Brain pericyte (primary cell): Measurements from ENCODE around the gene PROZ.
A peak's percentile ranks its signal among the peaks of the same experiment; 100 is the strongest.

ENCODE experiments used
- DNase-seq: peaks from one replicate; pipeline ENCODE4 v3.0.0-alpha.2; 2012; ENCODE audit warnings: low read depth, low spot score

Gene PROZ

DNA sequence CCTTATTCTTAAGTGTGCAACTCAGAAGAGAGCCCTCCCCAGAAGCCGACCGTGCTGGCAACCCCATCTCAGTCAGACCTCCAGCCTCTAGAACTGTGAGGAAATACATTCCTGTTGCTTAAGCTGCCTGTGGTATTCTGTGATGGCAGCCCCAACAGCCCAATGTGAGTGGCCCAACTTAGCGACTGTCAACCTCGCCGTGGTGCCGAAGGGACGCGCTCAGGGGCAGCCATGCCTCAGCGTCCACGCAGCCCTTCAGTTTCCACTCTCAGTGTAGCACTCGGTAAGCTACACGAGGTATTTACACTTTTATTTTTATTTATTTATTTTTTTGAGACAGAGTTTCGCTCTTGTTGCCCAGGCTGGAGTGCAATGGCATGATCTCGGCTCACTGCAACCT, 18.4 kb downstream of the PROZ start:
- no peak for DNase-seq

DNA sequence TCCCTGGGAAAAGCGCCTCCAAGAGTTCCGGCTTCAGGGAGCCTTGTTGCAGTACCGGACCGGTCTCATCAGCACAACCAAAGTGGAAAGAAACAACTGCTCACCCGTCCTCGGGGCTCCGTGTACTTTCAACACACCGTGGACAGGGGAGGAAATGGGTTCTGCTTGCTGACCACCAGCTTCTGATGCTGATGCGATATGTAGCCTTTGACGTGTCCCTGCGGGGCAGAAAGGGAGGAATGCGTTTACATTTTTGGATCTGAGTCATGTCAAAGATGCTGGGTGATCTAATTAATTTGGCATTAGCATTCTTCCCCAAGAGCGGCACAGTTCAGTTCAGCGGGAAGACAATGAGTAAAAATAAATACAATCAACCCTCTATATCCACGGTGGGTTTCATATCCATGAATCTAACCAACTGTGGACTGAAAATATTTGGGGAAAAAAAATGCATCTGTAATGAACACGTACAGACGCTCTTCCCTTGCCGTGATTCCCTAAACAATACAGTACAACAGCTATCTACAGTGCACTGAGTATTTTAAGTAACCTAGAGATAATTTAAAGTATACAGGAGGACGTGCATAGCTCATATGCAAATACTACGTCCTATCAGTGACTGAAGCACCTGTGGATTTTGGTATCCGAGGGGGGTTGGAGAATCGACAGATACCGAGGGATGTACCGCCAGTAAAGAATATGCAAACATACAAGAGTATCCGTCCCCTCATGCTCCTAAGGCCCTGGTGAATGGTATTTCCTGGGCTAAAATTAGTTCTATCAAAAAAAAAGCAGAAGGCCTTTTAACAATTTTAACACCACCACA, 19.8 kb downstream of the PROZ start:
- DNase-seq = peak; percentile 41

DNA sequence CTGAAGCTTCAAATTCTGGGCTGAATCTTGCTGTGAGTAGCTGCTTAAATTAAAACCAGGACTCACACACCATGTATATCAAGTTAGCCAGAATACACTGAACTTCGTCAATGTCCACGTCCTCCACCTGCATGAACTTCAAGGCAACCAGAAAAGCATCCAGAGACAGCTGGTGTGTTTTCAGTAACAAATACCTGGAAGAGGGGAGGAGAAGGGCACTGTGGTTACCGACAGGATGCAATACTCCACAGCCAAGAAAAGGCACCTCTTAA, 20.4 kb downstream of the PROZ start:
- DNase-seq = no peak

DNA sequence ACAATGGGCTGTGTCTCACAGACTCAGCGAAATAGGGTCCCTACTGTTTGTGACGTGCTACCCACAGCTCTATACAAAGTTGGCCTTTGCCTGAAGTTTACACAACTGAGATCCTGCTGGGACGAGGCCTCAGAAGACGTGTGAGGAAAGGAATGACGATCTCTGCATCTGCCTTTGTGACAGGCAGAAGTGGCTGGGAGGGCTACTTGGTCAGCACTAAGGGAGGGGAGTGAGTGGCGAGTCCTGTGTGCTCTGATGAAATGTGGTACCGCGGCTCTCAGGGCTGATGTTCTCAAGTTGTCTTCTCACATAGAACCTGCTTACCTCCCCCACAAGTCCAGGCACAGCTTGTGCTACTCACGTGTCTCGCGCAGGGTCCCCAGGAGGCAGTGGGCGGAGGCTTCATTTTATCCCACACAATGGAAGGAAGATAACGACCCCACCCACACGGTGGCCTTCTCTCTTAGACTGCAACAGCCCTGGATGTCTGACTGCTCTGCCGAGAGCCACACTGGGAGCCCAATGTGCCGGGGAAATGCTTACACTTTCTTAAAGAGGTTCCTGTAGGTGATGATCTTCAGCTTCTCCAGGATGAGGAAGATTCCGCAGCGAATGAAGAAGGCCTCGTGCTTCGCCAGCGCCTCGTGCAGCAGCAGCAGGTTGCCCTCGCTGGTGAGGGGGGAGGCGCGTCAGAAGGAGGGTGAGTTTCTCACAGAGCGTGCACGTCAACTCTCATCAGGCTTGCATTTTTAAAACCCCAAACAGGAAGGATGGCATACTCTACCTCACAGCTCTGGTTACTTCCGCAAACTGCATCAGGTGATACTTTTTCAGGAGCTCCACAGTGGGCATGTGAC, 21.2 kb downstream of the PROZ start:
- peak; percentile 97 for DNase-seq

DNA sequence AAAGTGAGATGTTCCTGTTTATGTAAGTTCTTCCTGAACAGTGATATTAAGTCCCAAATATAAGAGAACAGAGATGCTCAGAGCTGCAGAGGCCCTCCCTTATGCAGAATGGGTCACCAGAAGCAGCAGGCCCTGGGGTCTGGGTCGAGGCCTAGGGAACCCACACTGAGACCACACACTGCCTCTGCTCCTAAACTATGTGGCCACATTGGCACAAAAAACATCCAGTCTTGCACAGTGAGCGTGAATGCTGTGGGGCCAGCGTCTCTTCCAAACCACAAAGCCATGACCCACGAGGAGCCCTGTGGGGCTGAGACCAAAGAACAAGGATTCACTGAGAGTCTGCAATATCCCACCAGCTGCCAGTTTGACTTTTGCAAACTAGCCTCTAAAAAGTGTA, 23.6 kb downstream of the PROZ start:
- peak; percentile 92 for DNase-seq

DNA sequence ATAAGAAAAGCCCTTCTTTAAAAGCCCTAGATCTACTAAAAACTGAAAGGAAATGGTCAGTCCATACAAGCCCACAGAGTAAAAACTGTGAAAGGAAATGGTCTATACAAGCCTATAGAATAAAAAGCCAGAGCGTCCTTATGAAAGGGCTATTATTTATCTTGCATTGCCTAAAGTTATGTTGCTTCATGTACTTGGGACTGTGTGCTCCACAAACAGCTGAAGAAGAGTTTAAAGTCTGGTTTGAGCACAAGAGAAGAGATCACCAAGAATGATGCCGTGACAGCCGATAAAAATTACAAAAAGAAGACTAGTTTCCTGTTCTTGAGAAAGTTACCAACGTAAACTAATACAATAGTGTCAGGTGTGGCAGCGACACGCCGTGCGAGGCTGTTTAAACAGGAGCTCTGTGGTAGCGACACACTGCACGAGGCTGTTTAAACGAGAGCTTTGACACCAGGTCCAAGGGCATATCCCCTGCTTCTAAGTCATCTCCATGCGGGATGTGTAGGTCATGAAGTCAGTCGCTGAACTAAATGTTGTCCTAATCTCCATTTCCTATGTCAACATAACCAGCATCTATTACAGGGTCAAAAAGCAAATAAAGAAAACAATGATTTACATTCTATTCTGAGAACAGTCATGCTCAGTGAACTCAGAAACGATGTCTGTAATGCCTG, 25.1 kb downstream of the PROZ start:
- DNase-seq = peak; percentile 93

DNA sequence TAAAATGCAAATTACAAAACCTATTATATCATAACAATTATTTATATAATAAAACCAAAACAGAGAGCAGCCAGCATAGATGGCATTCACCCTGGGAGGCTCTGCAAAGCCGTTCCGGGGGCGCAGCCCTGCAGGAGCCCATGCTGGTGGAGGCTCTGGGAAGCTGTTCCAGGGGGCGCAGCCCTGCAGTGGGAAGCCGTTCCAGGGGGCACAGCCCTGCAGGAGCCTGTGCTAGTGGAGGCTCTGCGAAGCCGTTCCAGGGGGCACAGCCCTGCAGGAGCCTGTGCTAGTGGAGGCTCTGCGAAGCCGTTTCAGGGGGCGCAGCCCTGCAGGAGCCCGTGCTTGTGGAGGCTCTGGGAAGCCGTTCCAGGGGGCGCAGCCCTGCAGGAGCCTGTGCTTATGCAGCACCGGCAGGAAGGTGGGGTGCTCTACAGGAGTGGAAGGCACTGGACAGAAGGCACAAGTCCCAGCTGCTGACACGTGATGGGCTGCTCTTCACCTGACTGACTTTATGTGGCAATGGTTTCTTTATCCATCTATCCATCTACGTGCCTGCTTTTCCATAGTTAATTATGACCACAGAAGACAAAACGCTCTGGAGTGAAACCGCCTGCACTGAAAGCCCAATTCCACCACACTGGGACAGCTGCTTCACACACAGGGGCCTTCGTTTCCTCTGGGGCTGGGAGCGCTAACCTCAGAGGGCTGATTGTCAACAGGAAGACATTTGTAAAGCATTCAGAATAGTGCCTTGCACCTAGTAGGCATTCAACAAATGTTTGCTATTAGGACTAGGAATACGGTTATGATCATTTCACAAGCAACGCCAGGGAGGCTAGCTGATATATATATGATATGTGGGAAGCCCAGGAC, 26.4 kb downstream of the PROZ start:
- peak; percentile 71 for DNase-seq

DNA sequence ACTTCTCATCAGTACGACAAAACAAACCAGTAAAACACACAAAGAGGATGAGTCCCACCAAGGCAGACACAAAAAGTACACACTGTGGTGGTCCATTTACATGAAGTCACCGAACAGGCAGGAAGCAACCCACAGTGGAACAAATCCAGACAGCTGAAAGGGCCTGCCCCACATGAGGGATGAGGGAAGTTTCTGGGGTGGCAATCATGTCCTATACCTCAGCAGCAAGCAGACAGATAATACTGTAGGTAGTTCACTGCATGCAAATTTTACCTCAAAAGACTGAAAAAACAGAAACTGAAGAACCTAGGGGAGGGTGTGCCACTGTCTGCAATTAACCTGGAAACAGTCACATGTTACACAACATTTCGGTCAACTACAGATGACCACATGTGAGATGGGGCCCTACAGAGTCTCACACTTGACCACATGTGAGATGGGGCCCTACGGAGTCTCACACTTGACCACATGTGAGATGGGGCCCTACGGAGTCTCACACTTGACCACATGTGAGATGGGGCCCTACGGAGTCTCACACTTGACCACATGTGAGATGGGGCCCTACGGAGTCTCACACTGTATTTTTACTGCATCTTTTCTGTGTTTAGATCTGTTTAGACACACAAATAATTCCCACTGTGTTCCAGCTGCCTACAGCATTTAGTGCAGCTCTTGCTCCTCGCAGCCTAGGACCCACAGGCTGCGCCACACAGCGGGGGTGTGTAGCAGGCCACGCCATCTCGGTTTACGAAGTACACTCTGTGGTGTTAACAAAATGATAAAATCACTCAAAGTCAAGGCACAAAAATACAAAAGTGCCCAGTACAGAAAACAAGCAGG, 27.8 kb downstream of the PROZ start:
- DNase-seq = peak; percentile 27

DNA sequence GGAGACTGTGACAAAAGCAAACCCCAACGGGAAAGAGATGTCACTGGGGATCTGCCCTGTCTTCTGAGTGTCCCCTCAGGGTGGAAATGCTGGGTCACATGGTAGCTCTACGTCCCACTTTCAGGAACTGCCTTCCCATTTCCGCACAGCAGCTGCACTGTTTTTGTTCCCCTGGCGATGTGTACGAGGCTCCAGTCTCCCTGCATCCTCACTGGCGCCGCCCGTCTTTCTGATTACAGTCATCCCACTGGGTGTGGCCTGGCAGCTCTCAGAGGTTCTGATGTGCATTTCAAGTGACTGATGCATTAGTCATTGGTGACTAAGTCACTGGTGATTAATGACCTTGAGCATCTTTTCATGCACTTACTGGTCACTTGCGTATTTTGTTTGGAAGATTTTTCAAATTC, 28.8 kb downstream of the PROZ start:
- peak; percentile 90 for DNase-seq

DNA sequence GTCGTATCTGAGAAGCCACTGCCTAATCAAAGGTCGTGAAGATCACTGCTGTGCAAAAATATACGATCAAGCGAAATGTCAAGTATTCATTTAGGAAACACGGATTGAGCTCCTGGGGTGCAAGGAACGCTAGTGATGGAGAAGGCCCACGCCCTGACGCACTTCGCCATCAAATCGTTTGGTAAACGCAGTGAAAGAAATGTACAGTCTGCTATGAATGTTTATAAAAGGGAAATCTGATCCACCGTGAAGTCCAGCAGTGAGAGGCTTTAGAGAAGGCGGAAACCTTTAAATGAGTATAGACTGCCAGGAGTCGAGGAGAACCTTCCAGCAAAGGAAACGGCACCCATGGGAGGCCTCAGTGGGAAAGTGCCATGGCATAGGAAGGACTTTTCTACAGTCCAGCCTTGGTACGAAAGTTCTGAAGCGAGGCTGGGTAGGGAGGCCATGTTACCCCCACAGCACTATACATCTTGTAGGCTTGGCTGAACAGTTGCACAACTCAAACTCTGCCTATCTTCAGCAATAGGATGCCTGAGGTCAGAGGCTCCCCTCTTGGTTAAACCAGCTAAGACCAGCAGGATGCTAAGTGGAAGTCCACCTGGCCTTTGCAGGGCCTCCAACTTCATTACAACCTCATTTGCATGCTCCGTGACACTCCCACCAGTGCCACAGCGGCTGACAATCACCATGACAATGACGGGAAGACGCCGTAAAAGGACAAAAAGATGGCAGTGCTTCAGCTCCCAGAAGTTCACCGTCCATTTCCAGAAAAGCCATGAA, 29.6 kb downstream of the PROZ start:
- peak; percentile 84 for DNase-seq

DNA sequence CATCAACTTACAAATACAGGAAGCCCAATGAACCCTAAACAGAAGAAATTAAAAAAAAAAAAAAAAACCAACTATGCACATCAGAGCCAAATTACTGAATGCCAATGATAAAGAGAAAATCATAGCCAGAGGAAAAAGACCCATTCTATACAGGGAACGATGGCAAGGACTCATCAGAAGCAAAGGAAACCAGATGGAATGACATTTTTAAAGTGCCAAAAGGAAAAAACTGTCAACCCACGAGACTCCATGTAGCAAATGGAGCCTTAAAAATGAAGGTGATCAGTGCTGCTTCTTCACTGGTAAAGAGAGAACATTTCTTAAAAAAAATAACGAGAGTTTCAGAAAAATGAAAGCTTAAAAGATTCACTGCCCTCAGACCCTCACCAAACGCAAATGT, 31.7 kb downstream of the PROZ start:
- DNase-seq = no peak

DNA sequence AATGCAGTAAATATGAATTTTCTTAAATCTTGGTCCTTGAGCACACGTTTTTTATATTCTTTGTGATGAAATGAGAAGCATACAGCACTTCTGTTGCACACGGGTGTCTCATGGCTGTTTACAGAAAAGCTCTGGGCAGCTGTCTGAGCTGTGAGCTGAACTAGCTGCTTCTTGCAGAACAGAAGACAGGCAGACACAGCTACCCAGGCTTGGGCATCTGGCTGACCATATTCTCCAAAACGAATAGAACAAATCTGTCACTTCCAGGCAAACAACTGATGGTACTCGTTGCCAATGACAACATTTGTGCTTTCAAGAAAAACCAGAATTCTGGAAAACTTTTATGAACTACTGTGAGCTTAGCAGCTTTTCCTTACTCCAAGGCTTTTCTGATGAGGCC, 33.8 kb downstream of the PROZ start:
- no peak for DNase-seq

DNA sequence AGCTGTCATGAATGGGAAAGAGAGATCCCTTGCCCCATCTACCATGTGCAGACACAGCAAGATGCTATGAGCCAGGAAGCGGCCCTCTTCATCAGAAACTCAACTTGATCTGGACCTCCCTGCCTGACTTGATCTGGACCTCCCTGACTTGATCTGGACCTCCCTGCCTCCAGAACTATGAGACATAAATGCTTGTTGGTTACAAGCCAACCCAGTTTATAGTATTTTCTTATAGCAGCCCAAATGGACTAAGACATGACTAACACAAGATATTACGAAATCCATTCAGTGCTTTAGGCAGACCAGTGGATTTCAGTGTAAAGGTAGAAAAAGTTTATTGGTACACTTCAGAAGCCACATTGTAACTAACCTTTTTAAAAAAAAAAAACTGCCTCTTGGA, 34.5 kb downstream of the PROZ start:
- DNase-seq = no peak

DNA sequence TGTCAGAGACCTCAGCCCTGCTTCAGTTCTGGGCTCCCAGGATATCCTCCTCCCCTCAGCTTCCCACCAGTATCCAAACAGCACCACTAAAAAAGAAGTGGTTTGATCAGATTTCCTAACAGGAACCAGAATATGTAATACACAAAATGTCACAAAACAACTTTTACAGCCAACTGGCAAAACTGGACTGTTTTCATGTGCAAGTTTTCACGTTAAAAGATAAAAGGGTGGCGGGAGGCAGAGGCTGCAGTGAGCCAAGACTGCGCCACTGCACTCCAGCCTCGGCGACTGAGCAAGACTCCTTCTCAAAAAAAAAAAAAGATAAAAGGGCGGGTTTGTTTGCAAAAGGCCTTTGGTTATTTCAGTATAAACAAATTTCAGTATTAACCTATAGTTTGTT, 36.9 kb downstream of the PROZ start:
- no peak for DNase-seq

DNA sequence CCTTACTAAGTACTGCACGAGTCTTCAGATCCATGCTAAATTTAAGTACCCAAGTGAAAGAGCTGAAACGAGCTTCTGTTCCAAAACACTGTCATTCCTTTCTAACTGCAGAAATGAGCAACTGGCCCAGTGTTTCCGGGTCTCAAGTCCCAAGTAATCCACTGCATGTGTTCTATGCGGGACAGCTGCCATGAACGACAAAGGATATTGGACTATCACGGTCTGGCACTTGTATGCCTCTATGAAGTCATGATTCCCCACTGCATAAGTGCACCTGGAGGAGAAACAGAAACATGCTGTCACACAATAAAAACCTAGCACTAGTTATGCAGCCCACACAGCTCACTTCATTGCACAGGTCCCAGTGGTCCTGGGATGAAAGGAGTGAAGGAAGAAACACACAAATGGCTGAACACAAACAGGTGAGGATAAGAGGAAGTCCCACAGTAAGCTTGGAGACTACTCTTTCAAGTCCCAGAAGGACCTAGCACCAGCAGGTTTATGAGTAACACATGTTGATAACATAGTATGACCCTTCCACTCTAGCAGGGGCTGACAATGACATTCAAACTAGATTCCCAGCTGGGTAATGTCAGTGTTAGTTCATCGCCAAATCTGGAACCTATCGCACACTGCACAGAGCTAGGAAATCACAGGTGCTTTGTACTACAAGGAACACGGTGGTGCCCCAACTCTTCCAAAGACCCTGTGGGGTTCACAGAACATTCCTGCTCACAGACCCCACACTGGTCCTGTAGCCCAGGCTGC, 38.7 kb downstream of the PROZ start:
- DNase-seq = no peak

DNA sequence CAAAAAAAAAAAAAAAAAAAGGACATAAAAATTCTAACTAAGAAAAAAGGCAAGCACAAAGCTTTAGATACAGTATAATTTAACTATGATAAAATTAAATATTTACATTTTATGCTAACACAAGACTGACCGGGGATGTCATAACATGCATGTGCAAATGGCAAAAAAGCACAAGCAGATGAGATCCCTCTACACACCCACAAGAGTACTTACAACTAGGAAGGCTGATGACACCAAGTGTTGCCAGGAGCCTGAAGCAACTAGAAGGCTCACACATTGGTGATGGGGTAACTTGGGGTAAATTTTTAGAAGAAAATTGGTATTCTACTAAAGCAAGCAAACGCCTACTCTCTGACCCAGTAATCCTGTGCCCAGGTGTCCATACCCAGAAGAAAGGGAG, 43.4 kb downstream of the PROZ start:
- DNase-seq = no peak

DNA sequence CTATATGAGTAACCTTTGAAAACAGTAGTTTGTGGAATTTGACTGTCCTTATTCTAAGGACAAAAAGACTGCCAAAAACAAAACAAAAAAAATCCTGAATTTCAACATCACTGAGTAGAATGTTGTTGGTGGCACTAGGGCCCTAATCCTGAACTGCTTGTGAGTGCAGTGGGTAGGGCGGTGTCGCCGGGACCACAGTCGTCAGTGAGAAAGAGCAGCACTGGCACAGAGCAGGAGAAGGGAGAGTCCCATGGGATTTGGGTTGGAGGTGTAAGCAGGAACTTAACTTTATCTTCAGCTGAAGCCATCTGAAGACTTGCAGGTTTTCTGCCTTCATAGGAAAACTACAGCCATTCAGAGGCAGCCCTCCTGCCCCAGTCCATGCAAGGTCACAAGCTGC, 44.5 kb downstream of the PROZ start:
- DNase-seq = no peak

DNA sequence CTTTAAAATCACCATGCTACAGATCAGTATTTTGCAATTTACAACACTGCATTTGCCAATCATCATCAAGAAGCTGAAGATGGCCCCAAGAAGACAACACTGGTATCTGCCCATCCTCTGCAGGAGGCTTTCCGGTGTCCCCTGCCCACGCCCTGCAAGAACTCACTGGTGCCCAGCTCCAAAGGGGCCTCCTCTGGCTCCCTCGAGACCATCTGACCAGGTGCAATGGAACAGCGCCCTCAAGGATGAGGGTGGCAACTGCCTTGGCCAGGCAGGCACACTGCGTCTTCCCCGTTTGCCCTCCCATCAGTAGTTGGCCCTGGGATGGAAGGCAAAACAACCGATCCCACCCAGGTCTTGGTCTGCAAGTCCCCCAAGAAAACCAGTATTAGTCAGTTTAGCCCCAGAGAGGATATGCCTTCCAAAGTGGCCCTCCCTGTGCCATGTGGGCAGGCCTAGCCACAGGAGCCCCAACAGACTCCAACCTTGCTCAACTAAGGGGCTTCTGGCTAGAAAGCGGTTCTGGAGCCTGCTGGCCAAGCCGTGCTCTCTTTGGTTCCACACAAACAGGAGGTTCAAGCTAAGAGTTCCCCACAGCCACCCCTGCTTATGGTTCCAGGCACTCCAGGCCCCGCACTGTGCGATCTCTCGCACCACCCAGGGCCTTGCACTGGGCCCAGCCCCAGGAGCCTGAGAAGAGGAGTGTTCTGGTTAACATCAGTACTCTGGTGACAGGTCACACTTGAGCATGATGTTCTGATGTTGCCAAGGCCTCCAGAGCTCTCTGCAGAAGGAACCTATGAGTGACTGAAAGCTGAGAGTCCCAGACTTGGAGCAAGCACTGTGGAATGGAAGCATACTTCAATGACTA, 45.3 kb downstream of the PROZ start:
- no peak for DNase-seq
